ENCODE data around the gene VRTN. TPM values are rescaled to one million over a fixed set of nuclear protein-coding genes. Genes with fewer than 3 reads are reported as not detected.
A peak's percentile ranks its signal among the peaks of the same experiment; 100 is the strongest.

Gene VRTN
- total RNA-seq, 2 experiments from 2014 or later: not detected

GRCh38 chr14:74401504-74402241, 53.4 kb downstream of the VRTN start:
- Mint-ChIP-seq H3K4me3 (peak overlapping the region; percentile 18), H3K27ac (peak overlapping the region; percentile 38), H3K4me1 (peaks cover 12% of the 10 kb centered on the region), H3K9me3 (ENCODE audit: low read depth) (no peaks in the 10 kb centered on the region), H3K36me3 (ENCODE audit: low read depth) (no peaks in the 10 kb centered on the region), H3K27me3 (no peaks in the 10 kb centered on the region)
- CTCF ChIA-PET: interaction anchor here (0.5 to 0.9 kb wide), 2 partner anchors 88 to 964 kb away, joined by 3 to 4 read pairs; no protein-coding TSS in a partner anchor
- ATAC-seq (peak; percentile 99), DNase-seq (peak; percentile 76)
- POLR2A ChIA-PET: no interaction called here
- intact Hi-C loops (cut with DNase I, micrococcal nuclease): no loop called here

- DNase-seq (no peak), ATAC-seq (no peak)
- H3K36me3 Mint-ChIP-seq (ENCODE audit: low read depth): no peaks in the 10 kb centered on the region
- no peaks in the 10 kb centered on the region for H3K9me3 Mint-ChIP-seq (ENCODE audit: low read depth)
- no peaks in the 10 kb centered on the region for H3K27me3 Mint-ChIP-seq
- no peak overlapping the region for H3K27ac Mint-ChIP-seq
- peaks cover 12% of the 10 kb centered on the region for H3K4me1 Mint-ChIP-seq
- H3K4me3 Mint-ChIP-seq: no peak overlapping the region
- CTCF ChIA-PET: no interaction called here
- POLR2A ChIA-PET: no interaction called here
- intact Hi-C loops (cut with DNase I, micrococcal nuclease): no loop called here
Measured at GRCh38 chr14:74402401-74403251, 54.4 kb downstream of the VRTN start.

DNA sequence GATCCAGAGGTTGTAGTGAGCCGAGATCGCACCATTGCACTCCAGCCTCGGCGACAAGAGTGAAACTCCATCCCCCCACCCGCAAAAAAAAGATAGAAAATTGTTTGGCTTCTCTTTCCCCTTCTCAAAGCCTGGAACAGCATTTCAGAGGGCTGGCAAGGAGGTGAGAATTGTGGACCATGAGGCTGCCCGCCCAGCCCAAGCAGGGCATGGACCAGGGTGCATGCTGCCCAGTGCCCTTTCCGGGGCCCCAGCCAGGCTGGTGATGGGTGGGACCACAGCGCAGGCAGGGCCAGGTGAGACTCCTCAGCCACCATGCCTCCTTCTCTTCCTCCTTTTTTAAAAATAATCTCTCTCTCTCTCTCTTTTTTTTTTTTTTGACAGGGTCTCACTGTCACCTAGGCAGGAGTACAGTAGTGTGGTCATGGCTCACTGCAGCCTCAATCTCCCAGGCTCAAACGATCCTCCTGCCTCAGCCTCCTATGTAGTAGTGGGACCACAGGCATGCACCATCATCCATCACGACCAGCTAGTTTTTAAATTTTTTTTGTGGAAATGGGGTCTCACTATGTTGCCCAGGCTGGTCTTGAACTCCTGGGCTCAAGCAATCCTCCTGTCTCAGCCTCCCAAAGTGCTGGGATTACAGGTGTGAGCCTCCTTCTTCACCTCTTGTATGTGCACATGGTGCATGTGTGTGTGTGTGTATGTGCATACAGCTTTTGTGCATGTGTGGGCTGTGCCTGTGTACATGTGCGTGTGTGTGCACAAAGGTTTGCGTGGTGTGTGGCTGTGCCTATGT, 55.5 kb downstream of the VRTN start:
- POLR2A ChIA-PET: no interaction called here
- peaks cover 12% of the 10 kb centered on the region for H3K4me1 Mint-ChIP-seq
- no peaks in the 10 kb centered on the region for H3K9me3 Mint-ChIP-seq (ENCODE audit: low read depth)
- no peaks in the 10 kb centered on the region for H3K27me3 Mint-ChIP-seq
- no peak for ATAC-seq
- DNase-seq: no peak
- no peaks in the 10 kb centered on the region for H3K36me3 Mint-ChIP-seq (ENCODE audit: low read depth)
- no peak overlapping the region for H3K4me3 Mint-ChIP-seq
- intact Hi-C loops (cut with DNase I, micrococcal nuclease): no loop called here
- no peak overlapping the region for H3K27ac Mint-ChIP-seq
- CTCF ChIA-PET: no interaction called here

DNA sequence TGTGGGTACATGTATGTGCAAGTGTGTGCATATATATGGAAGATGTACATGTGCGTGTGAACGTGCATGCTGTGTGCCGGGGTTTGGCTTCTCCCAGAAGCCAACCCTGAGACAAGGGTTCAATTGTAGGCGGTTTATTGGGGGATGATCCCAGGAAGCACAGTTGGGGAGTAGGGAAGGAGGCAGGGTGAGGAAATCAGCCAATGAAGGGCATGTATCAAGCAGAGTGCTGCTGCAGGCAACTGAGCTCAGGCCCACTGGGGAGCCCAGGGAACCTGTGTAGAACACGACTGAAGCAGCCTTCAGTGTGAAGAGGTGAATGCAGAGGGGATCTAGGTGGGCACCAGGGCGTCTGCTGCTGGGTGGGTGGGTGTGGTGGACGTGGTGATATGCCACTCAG, 56.2 kb downstream of the VRTN start:
- ATAC-seq (no peak), DNase-seq (no peak)
- Mint-ChIP-seq H3K9me3 (ENCODE audit: low read depth) (no peaks in the 10 kb centered on the region), H3K4me1 (peaks cover 12% of the 10 kb centered on the region), H3K36me3 (ENCODE audit: low read depth) (no peaks in the 10 kb centered on the region), H3K4me3 (no peak overlapping the region), H3K27me3 (no peaks in the 10 kb centered on the region), H3K27ac (no peak overlapping the region)
- CTCF ChIA-PET: no interaction called here
- intact Hi-C loops (cut with DNase I, micrococcal nuclease): no loop called here
- POLR2A ChIA-PET: no interaction called here

DNA sequence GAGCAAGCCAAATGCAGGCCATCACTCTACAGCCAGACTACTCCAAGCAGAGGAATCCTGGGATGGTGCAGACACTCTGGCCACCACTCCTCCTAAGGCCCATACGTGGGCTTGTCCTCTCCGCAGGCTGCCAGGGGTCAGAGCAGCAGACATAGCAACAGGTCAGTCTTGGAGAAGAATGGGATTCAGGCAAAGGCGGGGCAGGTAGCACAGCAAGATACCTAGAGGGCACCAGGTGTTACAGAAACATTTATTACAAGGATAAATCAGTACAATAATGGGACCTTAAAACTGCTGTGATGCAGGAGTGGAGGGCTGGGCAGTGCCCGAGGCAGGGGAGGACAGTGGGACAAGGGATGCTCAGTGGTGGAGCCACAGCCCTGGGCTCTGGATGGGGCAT, 57.4 kb downstream of the VRTN start:
- Mint-ChIP-seq H3K4me1 (peaks cover 12% of the 10 kb centered on the region), H3K4me3 (no peak overlapping the region), H3K9me3 (ENCODE audit: low read depth) (no peaks in the 10 kb centered on the region), H3K36me3 (ENCODE audit: low read depth) (no peaks in the 10 kb centered on the region), H3K27ac (no peak overlapping the region), H3K27me3 (peaks cover 2% of the 10 kb centered on the region)
- ATAC-seq (no peak), DNase-seq (no peak)
- intact Hi-C loops (cut with DNase I, micrococcal nuclease): no loop called here
- ChIA-PET POLR2A (no interaction called here), CTCF (no interaction called here)

GRCh38 chr14:74407021-74407800, 58.9 kb downstream of the VRTN start:
- ChIA-PET CTCF (no interaction called here), POLR2A (no interaction called here)
- DNase-seq (no peak), ATAC-seq (no peak)
- Mint-ChIP-seq H3K4me3 (no peak overlapping the region), H3K36me3 (ENCODE audit: low read depth) (no peaks in the 10 kb centered on the region), H3K27ac (no peak overlapping the region), H3K9me3 (ENCODE audit: low read depth) (no peaks in the 10 kb centered on the region), H3K27me3 (peaks cover 2% of the 10 kb centered on the region), H3K4me1 (no peaks in the 10 kb centered on the region)
- intact Hi-C loops (cut with DNase I, micrococcal nuclease): no loop called here

DNA sequence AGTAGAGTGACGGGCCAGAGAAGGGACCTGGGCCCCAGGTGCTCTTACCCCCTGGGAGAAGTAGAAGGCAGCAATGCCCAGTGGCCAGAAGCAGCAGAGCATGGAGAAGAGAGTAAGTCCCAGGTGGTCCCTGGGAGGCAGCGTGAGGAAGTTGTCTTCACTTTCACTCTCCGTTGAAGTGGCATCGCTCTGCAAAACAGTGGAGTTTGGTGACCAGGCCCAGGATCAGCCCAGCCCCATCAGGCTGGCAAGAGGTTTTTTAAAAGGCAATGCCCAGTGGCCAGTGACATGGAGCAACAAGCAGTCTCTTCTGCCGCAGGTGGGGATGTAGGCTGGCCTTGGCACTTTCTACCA, 59.5 kb downstream of the VRTN start:
- Mint-ChIP-seq H3K4me1 (no peaks in the 10 kb centered on the region), H3K4me3 (no peak overlapping the region), H3K27ac (no peak overlapping the region), H3K36me3 (ENCODE audit: low read depth) (no peaks in the 10 kb centered on the region), H3K27me3 (peaks cover 2% of the 10 kb centered on the region), H3K9me3 (ENCODE audit: low read depth) (no peaks in the 10 kb centered on the region)
- intact Hi-C loops (cut with DNase I, micrococcal nuclease): no loop called here
- CTCF ChIA-PET: no interaction called here
- DNase-seq (no peak), ATAC-seq (no peak)
- POLR2A ChIA-PET: no interaction called here

- intact Hi-C loops (cut with DNase I, micrococcal nuclease): no loop called here
Measured at GRCh38 chr14:74408870-74409269, 60.6 kb downstream of the VRTN start.

GRCh38 chr14:74409441-74409840, 61.2 kb downstream of the VRTN start:
- POLR2A ChIA-PET: no interaction called here
- Mint-ChIP-seq H3K36me3 (ENCODE audit: low read depth) (no peaks in the 10 kb centered on the region), H3K27ac (no peak overlapping the region), H3K4me3 (no peak overlapping the region), H3K4me1 (no peaks in the 10 kb centered on the region), H3K9me3 (ENCODE audit: low read depth) (no peaks in the 10 kb centered on the region), H3K27me3 (peaks cover 4% of the 10 kb centered on the region)
- no peak for ATAC-seq
- DNase-seq: no peak
- CTCF ChIA-PET: interaction anchor here (0.5 to 1.3 kb wide), 2 partner anchors 200 to 837 kb away, joined by 3 read pairs; no protein-coding TSS in a partner anchor
- intact Hi-C loops (cut with DNase I, micrococcal nuclease): no loop called here

More at GRCh38 chr14:74408870-74409269, 60.6 kb downstream of the VRTN start:
- Mint-ChIP-seq H3K4me1 (no peaks in the 10 kb centered on the region), H3K4me3 (no peak overlapping the region), H3K27me3 (peaks cover 2% of the 10 kb centered on the region), H3K9me3 (ENCODE audit: low read depth) (no peaks in the 10 kb centered on the region), H3K36me3 (ENCODE audit: low read depth) (no peaks in the 10 kb centered on the region), H3K27ac (no peak overlapping the region)
- ChIA-PET CTCF (interaction anchor here (0.6 kb wide), 1 partner anchor 231 kb away, joined by 3 read pairs; no protein-coding TSS in a partner anchor), POLR2A (interaction anchor here (0.6 kb wide), 1 partner anchor 326 kb away, joined by 6 read pairs; no protein-coding TSS in a partner anchor)
- ATAC-seq: no peak
- no peak for DNase-seq
